Measurements from ENCODE around the gene MYLK. TPM values are rescaled to one million over a fixed set of nuclear protein-coding genes. Genes with fewer than 3 reads are reported as not detected.

Gene MYLK
- total RNA-seq, 1 donor from 2014 or later, result 78.1 TPM

- no peak for DNase-seq
Observed at GRCh38 chr3:123638936-123639689, 245.0 kb downstream of the MYLK start.

GRCh38 chr3:123637841-123638240 lies 246.3 kb downstream of the MYLK start:
- DNase-seq, result no peak

GRCh38 chr3:123637131-123637530 lies 247.0 kb downstream of the MYLK start:
- DNase-seq, result no peak

- no peak for DNase-seq
Observed at GRCh38 chr3:123636431-123636841, 247.7 kb downstream of the MYLK start.

GRCh38 chr3:123635717-123636116 lies 248.4 kb downstream of the MYLK start:
- no peak for DNase-seq

- DNase-seq, result no peak
Observed at GRCh38 chr3:123635217-123635616, 248.9 kb downstream of the MYLK start.

- DNase-seq, result no peak
Observed at GRCh38 chr3:123634149-123635051, 249.7 kb downstream of the MYLK start.

GRCh38 chr3:123633530-123633929 lies 250.6 kb downstream of the MYLK start:
- no peak for DNase-seq

- DNase-seq, result no peak
Observed at GRCh38 chr3:123632161-123632655, 251.9 kb downstream of the MYLK start.

GRCh38 chr3:123629747-123630047 lies 254.4 kb downstream of the MYLK start:
- no peak for DNase-seq

- DNase-seq, result no peak
Observed at GRCh38 chr3:123628996-123629746, 255.0 kb downstream of the MYLK start.

GRCh38 chr3:123627673-123628670 lies 256.2 kb downstream of the MYLK start:
- no peak for DNase-seq

GRCh38 chr3:123626881-123627280 lies 257.3 kb downstream of the MYLK start:
- no peak for DNase-seq

- no peak for DNase-seq
Observed at GRCh38 chr3:123624302-123624701, 259.8 kb downstream of the MYLK start.

GRCh38 chr3:123623346-123623880 lies 260.7 kb downstream of the MYLK start:
- no peak for DNase-seq

- no peak for DNase-seq
Observed at GRCh38 chr3:123622766-123623165, 261.4 kb downstream of the MYLK start.

- DNase-seq, result no peak
Observed at GRCh38 chr3:123621850-123622189, 262.3 kb downstream of the MYLK start.

GRCh38 chr3:123621186-123621849 lies 262.8 kb downstream of the MYLK start:
- DNase-seq, result no peak

- DNase-seq, result no peak
Observed at GRCh38 chr3:123620343-123620742, 263.8 kb downstream of the MYLK start.

- peak; percentile 78 for DNase-seq
Observed at GRCh38 chr3:123618768-123619484, 265.2 kb downstream of the MYLK start.

All from dermis blood vessel endothelial cell (primary cell).